HepG2 (cell line): ENCODE measurements around the gene IGDCC3. TPM values are rescaled to one million over a fixed set of nuclear protein-coding genes. Genes with fewer than 3 reads are reported as not detected.

Experiments used
- BCL6 ChIP-seq: IDR thresholded peaks from 2 replicates; pipeline ENCODE4 v1.6.1; 2016; ENCODE audit warnings: missing genetic modification reagents, missing compliant biosample characterization
- CENPX ChIP-seq: sonication (generic); formaldehyde crosslinking; IDR thresholded peaks from 2 replicates; pipeline ENCODE4 v1.9.0; 2021; ENCODE audit warnings: mild to moderate bottlenecking, missing genetic modification reagents, moderate library complexity
- CREB3 ChIP-seq: sonication (generic); formaldehyde crosslinking; IDR thresholded peaks from 2 replicates; pipeline ENCODE4 v1.5.0; 2020; ENCODE audit warnings: missing genetic modification reagents
- FIP1L1 ChIP-seq: fragments of 200-400 bp; formaldehyde crosslinking; IDR thresholded peaks from 2 replicates; pipeline ENCODE4 v1.6.1; 2018; ENCODE audit warnings: low read depth, mild to moderate bottlenecking, low read length, moderate library complexity, borderline replicate concordance; ENCODE audit not compliant: insufficient read depth
- FOXO4 ChIP-seq: sonication (generic); formaldehyde crosslinking; conservative IDR thresholded peaks from 2 replicates; pipeline ENCODE4 v1.8.1; 2023; ENCODE audit warnings: missing genetic modification reagents
- HHEX ChIP-seq: IDR thresholded peaks from 2 replicates; pipeline ENCODE4 v1.6.1; 2016; ENCODE audit warnings: control low read depth
- HMGA1 ChIP-seq: sonication (generic); formaldehyde crosslinking; conservative IDR thresholded peaks from 2 replicates; pipeline ENCODE4 v1.4.0; 2020; ENCODE audit warnings: missing genetic modification reagents
- HOXA3 ChIP-seq: sonication (generic); formaldehyde crosslinking; IDR thresholded peaks from 2 replicates; pipeline ENCODE4 v1.5.0; 2020; ENCODE audit warnings: missing genetic modification reagents
- IRF1 ChIP-seq: sonication (generic); formaldehyde crosslinking; IDR thresholded peaks from 2 replicates; pipeline ENCODE4 v1.4.0; 2020; ENCODE audit warnings: low read depth, mild to moderate bottlenecking, missing genetic modification reagents
- MED13 ChIP-seq: sonication (generic); formaldehyde crosslinking; IDR thresholded peaks from 2 replicates; pipeline ENCODE4 v1.5.0; 2020; ENCODE audit warnings: missing genetic modification reagents
- MEIS2 ChIP-seq: sonication (generic); formaldehyde crosslinking; IDR thresholded peaks from 2 replicates; pipeline ENCODE4 v1.9.0; 2021; ENCODE audit warnings: mild to moderate bottlenecking, missing genetic modification reagents
- NBN ChIP-seq: fragments of 450-650 bp; conservative IDR thresholded peaks from 2 replicates; pipeline ENCODE4 v1.6.1; 2017
- NCOA1 ChIP-seq: sonication (generic); formaldehyde crosslinking; IDR thresholded peaks from 2 replicates; pipeline ENCODE4 v1.9.0; 2021; ENCODE audit warnings: missing genetic modification reagents
- NR1H2 ChIP-seq: sonication (generic); formaldehyde crosslinking; IDR thresholded peaks from 2 replicates; pipeline ENCODE4 v1.8.1; 2022; ENCODE audit warnings: low read depth, missing genetic modification reagents, borderline replicate concordance
- SMARCC2 ChIP-seq: fragments of 450-650 bp; IDR thresholded peaks from 2 replicates; pipeline ENCODE4 v1.6.1; 2017; ENCODE audit warnings: antibody characterized with exemption, mild to moderate bottlenecking
- SNRNP70 ChIP-seq: fragments of 200-400 bp; formaldehyde crosslinking; IDR thresholded peaks from 2 replicates; pipeline ENCODE4 v1.6.1; 2017; ENCODE audit warnings: mild to moderate bottlenecking, low read depth, low read length, moderate library complexity
- SRY ChIP-seq: sonication (generic); formaldehyde crosslinking; IDR thresholded peaks from 2 replicates; pipeline ENCODE4 v1.8.0; 2022; ENCODE audit warnings: mild to moderate bottlenecking, missing genetic modification reagents
- TCF7L2 ChIP-seq: IDR thresholded peaks from 2 replicates; pipeline ENCODE4 v1.6.1; 2011; ENCODE audit warnings: mild to moderate bottlenecking, low read depth, low read length, moderate library complexity
- ZEB1 ChIP-seq: IDR thresholded peaks from 2 replicates; pipeline ENCODE4 v1.6.1; 2012; ENCODE audit warnings: mild to moderate bottlenecking, low read depth, inconsistent platforms; ENCODE audit not compliant: insufficient replicate concordance
- ZFAT ChIP-seq: sonication (generic); formaldehyde crosslinking; conservative IDR thresholded peaks from 2 replicates; pipeline ENCODE4 v1.8.1; 2023; ENCODE audit warnings: missing genetic modification reagents, inconsistent platforms
- ZNF280B ChIP-seq: sonication (generic); formaldehyde crosslinking; IDR thresholded peaks from 2 replicates; pipeline ENCODE4 v1.5.0; 2020; ENCODE audit warnings: missing genetic modification reagents, mild to moderate bottlenecking, borderline replicate concordance
- ZNF296 ChIP-seq: sonication (generic); formaldehyde crosslinking; conservative IDR thresholded peaks from 2 replicates; pipeline ENCODE4 v1.5.0; 2020; ENCODE audit warnings: mild to moderate bottlenecking, missing genetic modification reagents
- ZNF33B ChIP-seq: sonication (generic); formaldehyde crosslinking; IDR thresholded peaks from 2 replicates; pipeline ENCODE4 v1.5.1; 2020; ENCODE audit warnings: mild to moderate bottlenecking, missing genetic modification reagents
- ZNF468 ChIP-seq: sonication (generic); formaldehyde crosslinking; IDR thresholded peaks from 2 replicates; pipeline ENCODE4 v1.8.0; 2022; ENCODE audit warnings: mild to moderate bottlenecking, moderate library complexity, missing genetic modification reagents
- ZNF652 ChIP-seq: IDR thresholded peaks from 2 replicates; pipeline ENCODE4 v1.6.1; 2016; ENCODE audit warnings: low read depth, borderline replicate concordance
- ZNF782 ChIP-seq: sonication (generic); formaldehyde crosslinking; IDR thresholded peaks from 2 replicates; pipeline ENCODE4 v1.4.0; 2020; ENCODE audit warnings: missing genetic modification reagents, mild to moderate bottlenecking, borderline replicate concordance
- ZNF841 ChIP-seq: sonication (generic); formaldehyde crosslinking; IDR thresholded peaks from 2 replicates; pipeline ENCODE4 v1.8.1; 2023; ENCODE audit warnings: missing genetic modification reagents, borderline replicate concordance
- polyA plus RNA-seq, 8 experiments: library from polyadenylated mRNA; depleted of rRNA in 3 of 8; stranded (reverse) in 7 of 8; unstranded in 1 of 8; fragments of >200 nt; fragmentation: Illumina TruSeq in 4 of 8; extraction: Trizol in 4 of 8; gene quantifications; 2 replicates each; pipeline versions ENCODE4 v1.2.1 to v1.2.3, GENCODE V29; 2011 to 2016; ENCODE audit warnings: low read depth in 4 of 8, missing spikeins in 1 of 8, mixed read lengths in 1 of 8; ENCODE audit not compliant: insufficient read depth in 1 of 8
- total RNA-seq, 5 experiments: library from RNA; depleted of rRNA; stranded (reverse); fragments of >200 nt; fragmentation: Illumina TruSeq; extraction: Trizol; gene quantifications; 2 replicates each; pipeline ENCODE4 v1.2.3, GENCODE V29; 2016; ENCODE audit warnings: low read depth in 1 of 5

The IGDCC3 gene
- total and polyA plus RNA-seq, 2 of the 13 experiments (the other 11 are each of a cell fraction or from before 2014, with no cell fraction given): 30.1 to 51.8 TPM

- peak; percentile 71; the same call in 1 of the 2 replicates for TF ChIP-seq ZNF468
- no peak for TF ChIP-seq FIP1L1
- no peak for TF ChIP-seq HHEX (CRISPR knock-in tag)
- no peak for TF ChIP-seq ZNF33B (CRISPR knock-in tag)
- TF ChIP-seq ZNF296 (CRISPR knock-in tag): no peak
- TF ChIP-seq ZNF841 (CRISPR knock-in tag): peak; percentile 79; the same call in 1 of the 2 replicates
- TF ChIP-seq SMARCC2: no peak
- TF ChIP-seq FOXO4 (CRISPR knock-in tag): no peak
- TF ChIP-seq NBN: no peak
- TF ChIP-seq ZNF280B (CRISPR knock-in tag): no peak
- TF ChIP-seq CREB3 (CRISPR knock-in tag): no peak; the same call in 1 of the 2 replicates
- no peak for TF ChIP-seq NCOA1 (CRISPR knock-in tag)
- TF ChIP-seq ZFAT (CRISPR knock-in tag): no peak; the same call in 1 of the 2 replicates
- no peak for TF ChIP-seq IRF1 (CRISPR knock-in tag)
- peak; percentile 51; the same call in 1 of the 2 replicates for TF ChIP-seq MED13
- no peak for TF ChIP-seq CENPX
- no peak for TF ChIP-seq MEIS2 (CRISPR knock-in tag)
- no peak for TF ChIP-seq NR1H2
- TF ChIP-seq SRY (CRISPR knock-in tag): no peak
- no peak for TF ChIP-seq TCF7L2
- peak; percentile 34; the same call in 1 of the 2 replicates for TF ChIP-seq HOXA3 (CRISPR knock-in tag)
- TF ChIP-seq ZNF782 (CRISPR knock-in tag): no peak
- TF ChIP-seq BCL6: peak; percentile 51; the same call in 1 of the 2 replicates
- TF ChIP-seq HMGA1 (CRISPR knock-in tag): no peak
- no peak for TF ChIP-seq SNRNP70
- peak; percentile 63 for TF ChIP-seq ZEB1
- no peak; the same call in 1 of the 2 replicates for TF ChIP-seq ZNF652 (CRISPR knock-in tag)
Measured at GRCh38 chr15:65304381-65305149, 73.2 kb downstream of the IGDCC3 start, which contains the start of gene RNU5B-1 (continued).
